IPS-18c (cell line): Measurements from ENCODE around the gene PLAC9.

Experiments used
- H3K4me3 ChIP-seq: 2 replicates; pipeline ENCODE4 v1.7.0; 2013; ENCODE audit warnings: low read depth, mild to moderate bottlenecking, low read length, moderate library complexity; ENCODE audit not compliant: insufficient read depth
- H3K9me3 ChIP-seq: one replicate; pipeline ENCODE4 v1.6.1; 2013; ENCODE audit warnings: mild to moderate bottlenecking, low read length, moderate library complexity; ENCODE audit not compliant: control insufficient read depth, insufficient read depth

The PLAC9 gene

GRCh38 chr10:80154626-80154977, 22.1 kb downstream of the PLAC9 start:
- H3K9me3 ChIP-seq = no peaks in the 10 kb centered on the region
- no peak overlapping the region for H3K4me3 ChIP-seq

DNA sequence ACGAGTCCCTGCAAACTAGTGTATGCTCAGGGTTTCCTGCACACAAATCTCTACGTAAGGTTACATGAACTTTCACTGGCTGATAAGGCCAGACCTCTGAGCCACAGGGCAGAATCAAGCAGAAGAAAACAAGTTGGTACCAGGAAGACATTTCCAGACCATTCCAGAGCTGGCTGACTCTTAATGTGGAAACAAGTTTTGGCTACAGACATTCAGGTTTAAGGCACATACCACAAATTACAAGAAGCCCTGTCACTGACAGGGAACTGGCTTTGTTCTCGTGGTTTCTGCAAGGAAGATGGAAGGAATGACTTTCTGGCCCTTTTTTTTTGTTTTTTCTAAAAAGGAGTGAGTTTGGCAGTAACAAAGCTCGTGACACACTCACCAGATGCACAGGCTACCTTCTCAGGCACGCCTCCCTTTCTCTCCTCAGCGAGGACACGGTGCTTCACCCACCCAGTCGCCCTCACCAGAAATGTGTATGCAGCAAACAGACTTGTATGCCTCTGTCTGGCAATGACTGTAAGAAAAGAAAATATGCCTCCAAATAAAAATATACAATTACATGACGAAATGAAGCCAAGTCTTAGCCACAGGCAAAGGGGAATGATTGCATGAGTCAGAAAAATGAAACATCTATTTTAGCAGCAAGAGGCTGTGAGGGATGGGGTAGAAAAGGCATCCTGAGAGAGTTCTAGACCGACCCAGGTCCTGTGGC, 22.6 kb downstream of the PLAC9 start:
- H3K4me3 ChIP-seq = no peak overlapping the region
- H3K9me3 ChIP-seq = no peaks in the 10 kb centered on the region

DNA sequence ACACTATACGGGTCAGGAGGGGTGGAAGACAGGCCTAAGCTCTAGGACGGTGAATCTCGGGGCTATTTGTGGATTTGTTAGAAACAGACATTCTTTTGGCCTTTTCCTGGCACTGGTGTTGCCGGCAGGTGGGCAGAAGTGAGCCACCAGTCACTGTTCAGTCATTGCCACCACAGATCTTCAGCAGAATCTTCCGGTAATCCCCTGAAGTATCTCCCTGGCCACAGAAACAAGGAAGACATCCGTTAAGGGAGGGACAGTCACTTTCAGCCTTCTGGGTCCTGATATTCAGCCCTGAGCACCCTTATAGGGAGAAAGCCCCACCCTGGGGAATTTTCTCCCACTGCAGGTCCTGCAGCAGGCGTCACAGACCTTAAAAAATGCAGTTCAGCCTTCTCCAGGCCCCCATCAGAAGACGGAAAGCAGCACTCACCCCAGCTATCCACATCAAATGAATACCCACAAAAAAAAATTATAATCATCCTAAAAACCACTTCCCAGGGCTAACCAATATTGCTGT, 23.2 kb downstream of the PLAC9 start:
- H3K4me3 ChIP-seq = no peak overlapping the region
- no peaks in the 10 kb centered on the region for H3K9me3 ChIP-seq

- H3K4me3 ChIP-seq = no peak overlapping the region
- no peaks in the 10 kb centered on the region for H3K9me3 ChIP-seq
Observed at GRCh38 chr10:80156216-80156615, 23.7 kb downstream of the PLAC9 start.

- no peaks in the 10 kb centered on the region for H3K9me3 ChIP-seq
- H3K4me3 ChIP-seq = no peak overlapping the region
Observed at GRCh38 chr10:80157561-80157960, 25.0 kb downstream of the PLAC9 start.

- H3K4me3 ChIP-seq = no peak overlapping the region
Observed at GRCh38 chr10:80158126-80158525, 25.6 kb downstream of the PLAC9 start.

DNA sequence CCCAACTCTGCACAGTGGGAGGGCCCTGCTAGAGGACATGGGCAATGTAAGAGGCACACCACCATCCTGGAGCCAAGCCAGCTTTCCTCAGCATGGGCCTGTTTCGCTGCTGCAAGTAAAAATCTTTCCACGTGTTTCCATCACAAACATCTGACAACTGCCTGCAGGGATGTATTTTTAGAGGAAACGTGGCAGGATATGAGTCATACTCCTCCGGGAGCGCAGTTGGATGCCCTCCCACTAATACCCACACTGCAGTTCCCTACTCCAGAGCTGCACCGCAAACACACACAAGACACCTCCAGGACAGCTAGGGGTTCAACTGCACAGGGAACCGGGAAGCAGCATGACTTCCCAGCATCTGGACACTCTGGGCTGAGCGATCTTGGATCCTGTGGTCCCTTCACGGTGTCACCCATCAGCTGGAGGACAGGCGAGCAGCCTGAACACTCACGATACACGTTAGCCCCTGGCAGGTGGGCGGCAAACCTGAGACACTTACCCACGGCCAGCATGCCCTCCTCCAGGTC, 26.1 kb downstream of the PLAC9 start:
- H3K4me3 ChIP-seq = no peak overlapping the region

More at GRCh38 chr10:80158126-80158525, 25.6 kb downstream of the PLAC9 start:
- no peaks in the 10 kb centered on the region for H3K9me3 ChIP-seq

GRCh38 chr10:80159166-80159873, 26.8 kb downstream of the PLAC9 start:
- Histone ChIP-seq H3K9me3 (no peaks in the 10 kb centered on the region), H3K4me3 (no peak overlapping the region)

More for the DNA sequence above, 26.1 kb downstream of the PLAC9 start:
- H3K9me3 ChIP-seq = no peaks in the 10 kb centered on the region

DNA sequence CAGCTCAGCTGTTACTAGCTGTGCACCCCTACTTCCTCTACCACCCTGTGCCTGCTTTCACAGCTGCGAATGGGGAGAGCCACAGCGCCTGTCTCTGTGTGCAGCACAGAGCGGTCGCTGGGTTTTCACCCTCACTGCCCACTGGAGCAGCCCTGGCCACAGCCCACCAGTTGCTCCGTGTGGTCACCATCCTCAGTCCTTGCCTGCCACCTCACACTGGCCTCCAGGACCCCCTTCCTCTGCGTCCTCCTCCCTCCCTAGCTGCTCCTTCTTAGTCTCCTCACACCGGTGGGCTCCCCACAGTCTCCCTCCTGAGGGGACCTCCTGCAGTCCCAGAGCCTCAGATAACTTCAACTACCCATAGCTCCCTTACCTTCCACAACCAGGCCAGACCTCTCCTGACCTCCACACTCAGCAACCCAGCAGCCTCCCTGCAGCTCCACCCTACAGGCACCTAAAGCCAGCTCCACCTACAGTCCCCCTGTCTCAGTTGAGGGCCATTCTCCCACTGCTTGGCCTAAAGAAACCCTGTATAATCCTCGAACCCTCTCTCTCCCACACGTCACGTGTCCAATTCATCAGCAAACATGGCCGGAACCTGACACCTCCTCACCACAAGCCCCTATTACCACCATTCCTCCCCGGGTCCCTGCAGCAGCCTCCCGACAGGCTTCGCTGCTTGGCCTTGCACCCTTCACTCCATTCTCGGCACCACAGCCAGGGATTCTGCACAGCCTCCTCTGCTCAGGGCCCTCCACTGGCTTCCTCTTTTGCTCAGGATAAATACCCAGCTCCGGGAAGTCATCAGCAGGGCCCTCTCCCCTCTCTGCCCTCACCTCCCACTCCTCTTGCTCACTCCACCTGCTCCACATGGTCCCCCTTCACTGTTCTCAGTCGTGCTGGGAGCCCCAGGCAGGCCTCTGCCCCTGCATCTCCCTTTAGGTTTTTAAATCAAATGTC, 28.1 kb downstream of the PLAC9 start:
- Histone ChIP-seq H3K9me3 (no peaks in the 10 kb centered on the region), H3K4me3 (no peak overlapping the region)

- no peak overlapping the region for H3K4me3 ChIP-seq
- no peaks in the 10 kb centered on the region for H3K9me3 ChIP-seq
Observed at GRCh38 chr10:80161321-80162083, 29.0 kb downstream of the PLAC9 start.

DNA sequence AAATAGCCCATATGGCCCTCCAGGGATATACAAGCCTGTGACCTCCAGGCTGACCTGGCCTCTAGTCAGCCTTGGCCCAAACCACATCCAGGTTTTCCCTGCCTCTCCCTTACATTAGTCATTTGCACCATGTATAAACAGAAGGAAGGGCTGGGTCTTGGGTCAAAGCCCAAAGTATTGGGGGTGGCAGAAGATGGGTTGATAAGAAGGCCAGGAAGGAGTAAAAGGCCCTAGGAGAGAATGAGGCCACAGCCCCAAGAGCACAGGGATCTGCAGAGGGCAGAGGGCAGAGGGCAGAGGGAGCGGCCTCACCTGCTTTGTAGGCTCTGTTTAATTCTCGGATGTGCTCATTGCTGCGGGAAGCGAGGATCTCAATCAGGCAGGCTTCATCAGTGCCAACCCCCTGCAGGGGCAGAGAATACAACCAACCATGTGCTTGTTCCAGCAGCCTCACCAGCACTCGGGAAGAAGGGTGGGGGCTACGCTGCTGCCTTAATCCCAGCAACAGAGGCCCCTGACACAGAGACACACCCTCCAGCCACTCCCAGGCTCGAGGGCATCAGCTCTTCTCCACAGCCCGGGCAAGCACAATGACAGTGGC, 31.3 kb downstream of the PLAC9 start:
- Histone ChIP-seq H3K9me3 (no peaks in the 10 kb centered on the region), H3K4me3 (no peak overlapping the region)

GRCh38 chr10:80164596-80164995, 32.1 kb downstream of the PLAC9 start:
- Histone ChIP-seq H3K4me3 (no peak overlapping the region), H3K9me3 (no peaks in the 10 kb centered on the region)

DNA sequence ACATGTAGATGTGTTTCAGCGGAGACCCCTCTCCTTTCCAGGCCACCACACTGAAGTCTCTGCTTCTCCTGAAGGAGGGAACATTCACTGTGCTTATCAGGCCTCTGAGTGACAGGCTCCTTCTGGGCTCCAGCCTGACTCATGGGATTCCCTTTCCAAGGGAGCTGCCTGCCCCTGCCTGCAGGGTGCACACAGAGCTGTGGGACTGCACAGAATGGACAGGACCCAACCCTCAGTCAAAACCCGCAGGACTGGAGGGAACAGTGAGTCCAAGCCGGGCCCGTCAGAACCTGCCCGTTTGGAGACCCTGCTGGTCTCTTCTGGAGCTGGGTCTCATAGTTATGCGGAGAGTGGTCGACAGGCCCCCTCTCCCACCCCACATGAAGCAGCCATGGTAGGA, 32.6 kb downstream of the PLAC9 start:
- Histone ChIP-seq H3K4me3 (no peak overlapping the region), H3K9me3 (no peaks in the 10 kb centered on the region)

GRCh38 chr10:80166581-80167470, 34.3 kb downstream of the PLAC9 start:
- Histone ChIP-seq H3K4me3 (no peak overlapping the region), H3K9me3 (no peaks in the 10 kb centered on the region)

GRCh38 chr10:80167471-80168161, 35.1 kb downstream of the PLAC9 start:
- H3K9me3 ChIP-seq = no peaks in the 10 kb centered on the region
- no peak overlapping the region for H3K4me3 ChIP-seq
